Bronchial smooth muscle cell (primary cell): ENCODE measurements around the gene AMOTL1. TPM values are rescaled to one million over a fixed set of nuclear protein-coding genes. Genes with fewer than 3 reads are reported as not detected.

Experiments
- total RNA-seq: library from RNA; depleted of rRNA; stranded (reverse); fragments of >200 nt; gene quantifications from 2 replicates; pipeline ENCODE4 v1.2.1, GENCODE V29; 2014

The AMOTL1 gene, protein sequence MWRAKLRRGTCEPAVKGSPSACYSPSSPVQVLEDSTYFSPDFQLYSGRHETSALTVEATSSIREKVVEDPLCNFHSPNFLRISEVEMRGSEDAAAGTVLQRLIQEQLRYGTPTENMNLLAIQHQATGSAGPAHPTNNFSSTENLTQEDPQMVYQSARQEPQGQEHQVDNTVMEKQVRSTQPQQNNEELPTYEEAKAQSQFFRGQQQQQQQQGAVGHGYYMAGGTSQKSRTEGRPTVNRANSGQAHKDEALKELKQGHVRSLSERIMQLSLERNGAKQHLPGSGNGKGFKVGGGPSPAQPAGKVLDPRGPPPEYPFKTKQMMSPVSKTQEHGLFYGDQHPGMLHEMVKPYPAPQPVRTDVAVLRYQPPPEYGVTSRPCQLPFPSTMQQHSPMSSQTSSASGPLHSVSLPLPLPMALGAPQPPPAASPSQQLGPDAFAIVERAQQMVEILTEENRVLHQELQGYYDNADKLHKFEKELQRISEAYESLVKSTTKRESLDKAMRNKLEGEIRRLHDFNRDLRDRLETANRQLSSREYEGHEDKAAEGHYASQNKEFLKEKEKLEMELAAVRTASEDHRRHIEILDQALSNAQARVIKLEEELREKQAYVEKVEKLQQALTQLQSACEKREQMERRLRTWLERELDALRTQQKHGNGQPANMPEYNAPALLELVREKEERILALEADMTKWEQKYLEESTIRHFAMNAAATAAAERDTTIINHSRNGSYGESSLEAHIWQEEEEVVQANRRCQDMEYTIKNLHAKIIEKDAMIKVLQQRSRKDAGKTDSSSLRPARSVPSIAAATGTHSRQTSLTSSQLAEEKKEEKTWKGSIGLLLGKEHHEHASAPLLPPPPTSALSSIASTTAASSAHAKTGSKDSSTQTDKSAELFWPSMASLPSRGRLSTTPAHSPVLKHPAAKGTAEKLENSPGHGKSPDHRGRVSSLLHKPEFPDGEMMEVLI
- 22.4 and 29.7 TPM in 2 replicates for total RNA-seq

DNA sequence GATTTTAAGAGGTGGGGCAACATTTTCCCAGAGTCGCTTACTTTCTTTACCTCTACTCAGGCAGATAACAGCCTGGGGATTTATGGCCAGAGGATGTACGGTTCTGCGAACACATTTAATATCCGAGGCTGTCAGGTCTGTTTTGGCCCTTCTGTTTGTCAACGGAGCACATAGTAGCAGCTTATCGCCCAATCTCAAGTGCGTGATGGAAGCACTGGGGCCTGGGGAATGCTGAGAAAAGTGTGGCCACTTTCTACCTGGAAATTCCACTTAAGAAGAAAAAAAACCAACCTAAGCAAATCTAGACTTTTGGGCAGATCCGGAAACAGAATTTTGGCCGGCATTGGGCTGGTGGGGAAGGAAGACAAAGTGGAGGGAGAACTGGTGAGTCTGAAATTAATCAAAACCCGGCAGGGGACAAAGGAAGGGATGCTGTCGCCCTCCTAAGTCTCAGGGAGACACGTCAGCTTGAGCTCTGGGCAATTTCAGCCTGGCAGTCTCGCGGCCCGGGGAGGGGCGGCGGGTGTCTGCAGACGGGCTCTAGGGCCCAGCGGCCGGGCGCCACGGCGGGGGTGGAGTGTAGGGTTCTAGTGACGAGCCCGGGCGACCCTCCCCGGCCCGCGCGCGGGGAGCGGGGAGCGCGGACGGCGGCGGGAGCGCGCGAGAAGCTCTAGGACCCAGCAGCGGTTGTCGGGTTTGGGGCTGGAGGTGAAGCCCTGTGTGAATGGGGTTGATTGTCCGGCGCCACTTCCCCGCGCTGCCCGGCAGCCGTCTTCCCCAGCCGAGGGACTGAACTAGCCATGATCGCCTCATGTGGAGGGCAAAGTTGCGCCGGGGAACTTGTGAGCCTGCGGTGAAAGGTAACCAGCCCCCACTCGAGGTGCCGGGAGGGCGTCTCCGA, at the start of gene AMOTL1:
AMOTL1 (plus strand) TSS at position 656 of the 901 bp plus-strand sequence; CDS start at position 812, 156 bp downstream.

Other genes starting within 250 kb of the AMOTL1 start
- gene FUT4, start 224.4 kb upstream of the AMOTL1 start, total RNA-seq: 2.7 and 3.2 TPM in 2 replicates
- 2.5 and 5.1 TPM in 2 replicates for gene PIWIL4, start 201.0 kb upstream of the AMOTL1 start, total RNA-seq
- gene CWC15, start 205.2 kb downstream of the AMOTL1 start, total RNA-seq: 41.1 and 48.3 TPM in 2 replicates
- gene KDM4D, start 205.4 kb downstream of the AMOTL1 start, total RNA-seq: 0.09 and 0.47 TPM in 2 replicates